HepG2 (cell line): ENCODE measurements around the gene CREBBP. TPM values are rescaled to one million over a fixed set of nuclear protein-coding genes. Genes with fewer than 3 reads are reported as not detected.

Experiments used
- ATAC-seq: fragments of 200-7000 bp; cut with Tn5 transposase; 3 replicates; pipeline ENCODE4 v1.9.1; 2020; ENCODE audit warnings: mild to moderate bottlenecking, moderate library complexity
- BruUV-seq: library from RNA; stranded (reverse); fragments of 400-500 nt; replicated peaks from 2 replicates; lab custom pipeline; 2021; lab: Mats Ljungman, UMichigan
- CTCF ChIA-PET: fragments of 300-600 bp; formaldehyde crosslinking; extraction: SDS; loops from one replicate; lab custom pipeline; 2021; ENCODE audit warnings: low total read pairs, inconsistent platforms, low intra/inter-chr PET ratio; lab: Yijun Ruan, JAX
- POLR2A ChIA-PET: fragments of 350-600 bp; sonication (Branson Sonifier 250); formaldehyde crosslinking; loops from one replicate; lab custom pipeline; 2020; ENCODE audit warnings: antibody characterized with exemption, inconsistent platforms; lab: Yijun Ruan, JAX
- DNase-seq: peaks from one replicate; pipeline ENCODE4 v3.0.0-alpha.2; 2015; ENCODE audit warnings: low spot score
- FAIRE-seq: peaks from 3 replicates; lab custom pipeline; 2011; peaks lifted over from hg19 to GRCh38; lab: Jason Lieb, UNC
- H2AFZ ChIP-seq: one replicate; pipeline ENCODE4 v1.6.1; 2011; ENCODE audit warnings: low read length, inconsistent platforms
- H3K27ac ChIP-seq: fragments of 300-600 bp; 3 replicates; pipeline ENCODE4 v1.8.0; 2011; ENCODE audit warnings: mixed run types, mild to moderate bottlenecking, mixed read lengths, low read length, inconsistent platforms; ENCODE audit not compliant: insufficient read depth; ENCODE audit errors: extremely low read length
- H3K27me3 ChIP-seq, 2 experiments: fragments of 200-600 bp in 1 of 2; 2 replicates in 1 of 2; 3 replicates in 1 of 2; pipeline versions ENCODE4 v1.6.0 to v1.8.0; 2011; ENCODE audit warnings: low read length in 2 of 2, mild to moderate bottlenecking in 2 of 2, moderate library complexity in 2 of 2, inconsistent platforms in 1 of 2; ENCODE audit not compliant: insufficient read depth in 2 of 2, control insufficient read depth in 1 of 2
- H3K36me3 ChIP-seq, 2 experiments: fragments of 200-600 bp in 1 of 2; replicated peaks in 1 of 2; 2 replicates in 1 of 2; 3 replicates in 1 of 2; pipeline versions ENCODE4 v1.5.1 to v1.8.0; 2011; ENCODE audit warnings: low read length in 2 of 2, inconsistent platforms in 1 of 2; ENCODE audit not compliant: insufficient read depth in 2 of 2, control insufficient read depth in 1 of 2
- H3K4me1 ChIP-seq: 2 replicates; pipeline ENCODE4 v1.5.1; 2012; ENCODE audit warnings: low read length, inconsistent platforms; ENCODE audit not compliant: insufficient read depth
- H3K4me2 ChIP-seq: 2 replicates; pipeline ENCODE4 v1.6.0; 2011; ENCODE audit warnings: low read depth, low read length, inconsistent platforms
- H3K4me3 ChIP-seq, 3 experiments: fragments of 200-600 bp in 1 of 3; sonication (generic), shearing (Covaris generic) in 1 of 3; replicated peaks in 1 of 3; 2 replicates each; pipeline ENCODE4 v1.5.1; 2011 to 2016; ENCODE audit warnings: low read length in 3 of 3, inconsistent platforms in 2 of 3, low read depth in 2 of 3, mild to moderate bottlenecking in 2 of 3, control low read depth in 1 of 3, mixed read lengths in 1 of 3; ENCODE audit not compliant: insufficient read depth in 1 of 3
- H3K79me2 ChIP-seq: one replicate; pipeline ENCODE4 v1.6.1; 2011; ENCODE audit warnings: low read length, inconsistent platforms; ENCODE audit not compliant: insufficient read depth
- H3K9ac ChIP-seq: 2 replicates; pipeline ENCODE4 v1.6.0; 2011; ENCODE audit warnings: mild to moderate bottlenecking, low read depth, low read length, inconsistent platforms; ENCODE audit not compliant: insufficient read depth
- H3K9me3 ChIP-seq: 2 replicates; pipeline ENCODE4 v1.5.1; 2012; ENCODE audit warnings: mild to moderate bottlenecking, low read length
- H4K20me1 ChIP-seq: 2 replicates; pipeline ENCODE4 v1.6.0; 2011; ENCODE audit warnings: inconsistent platforms, mild to moderate bottlenecking, low read length, moderate library complexity; ENCODE audit not compliant: insufficient read depth
- AGO2 ChIP-seq: fragments of 200-400 bp; formaldehyde crosslinking; optimal IDR thresholded peaks from 2 replicates; pipeline ENCODE3; 2017; ENCODE audit warnings: mild to moderate bottlenecking, low read depth, low read length, moderate library complexity
- DNMT3B ChIP-seq: conservative IDR thresholded peaks from 2 replicates; pipeline ENCODE4 v1.6.1; 2016; ENCODE audit warnings: missing biosample characterization, control low read depth
- DR1 ChIP-seq: sonication (generic); formaldehyde crosslinking; IDR thresholded peaks from 2 replicates; pipeline ENCODE4 v1.8.0; 2021; ENCODE audit warnings: mild to moderate bottlenecking, missing genetic modification reagents, inconsistent platforms
- ETS1 ChIP-seq: sonication (generic); formaldehyde crosslinking; IDR thresholded peaks from 2 replicates; pipeline ENCODE4 v1.4.0; 2020; ENCODE audit warnings: missing genetic modification reagents
- FOXK1 ChIP-seq: sonication (generic); formaldehyde crosslinking; IDR thresholded peaks from 2 replicates; pipeline ENCODE4 v1.4.0; 2020; ENCODE audit warnings: low read depth, missing genetic modification reagents, borderline replicate concordance
- MAFG ChIP-seq: sonication (generic); formaldehyde crosslinking; IDR thresholded peaks from 2 replicates; pipeline ENCODE4 v1.5.1; 2020; ENCODE audit warnings: mild to moderate bottlenecking, missing genetic modification reagents
- MXI1 ChIP-seq: IDR thresholded peaks from 3 replicates; pipeline ENCODE4 v1.6.1; 2012; ENCODE audit warnings: low read depth, low read length, inconsistent platforms, borderline replicate concordance
- NCOA5 ChIP-seq: sonication (generic); formaldehyde crosslinking; IDR thresholded peaks from 2 replicates; pipeline ENCODE4 v1.4.0; 2020; ENCODE audit warnings: missing genetic modification reagents
- NKX3-1 ChIP-seq: sonication (generic); formaldehyde crosslinking; IDR thresholded peaks from 2 replicates; pipeline ENCODE4 v1.5.0; 2020; ENCODE audit warnings: missing genetic modification reagents
- SNAPC4 ChIP-seq: sonication (generic); formaldehyde crosslinking; IDR thresholded peaks from 2 replicates; pipeline ENCODE4 v1.4.0; 2020; ENCODE audit warnings: mild to moderate bottlenecking, missing genetic modification reagents
- ZBTB33 ChIP-seq: sonication (generic); formaldehyde crosslinking; IDR thresholded peaks from 2 replicates; pipeline ENCODE4 v1.4.0; 2020; ENCODE audit warnings: missing genetic modification reagents
- ZNF33A ChIP-seq: sonication (generic); formaldehyde crosslinking; IDR thresholded peaks from 2 replicates; pipeline ENCODE4 v1.5.1; 2020; ENCODE audit warnings: missing genetic modification reagents, mild to moderate bottlenecking, moderate library complexity, borderline replicate concordance
- ZNF598 ChIP-seq: sonication (generic); formaldehyde crosslinking; IDR thresholded peaks from 2 replicates; pipeline ENCODE4 v1.5.1; 2020; ENCODE audit warnings: mild to moderate bottlenecking, missing genetic modification reagents, borderline replicate concordance
- ZNF615 ChIP-seq: sonication (generic); formaldehyde crosslinking; IDR thresholded peaks from 2 replicates; pipeline ENCODE4 v1.5.0; 2020; ENCODE audit warnings: mild to moderate bottlenecking, missing genetic modification reagents, borderline replicate concordance
- WGBS: methylation state at CpG from one replicate; pipeline ENCODE4 v1.1.6; 2017; ENCODE audit warnings: low lambda C conversion rate; 5-methylcytosine and 5-hydroxymethylcytosine counted together
- in situ Hi-C: cut with HindIII; loops from 2 replicates; pipeline ENCODE4 v1.10.0; 2017; ENCODE audit warnings: low pct_unique_long_range_greater_than_20kb; ENCODE audit not compliant: extremely low pct_ligation_motif_present
- intact Hi-C: fragments of 100-400 bp; cut with micrococcal nuclease; formaldehyde crosslinking; loops from one replicate; pipeline ENCODE4 v1.10.0; 2022; ENCODE audit not compliant: unreplicated experiment
- polyA plus RNA-seq, 8 experiments: library from polyadenylated mRNA; depleted of rRNA in 3 of 8; stranded (reverse) in 7 of 8; unstranded in 1 of 8; fragments of >200 nt; fragmentation: Illumina TruSeq in 4 of 8; extraction: Trizol in 4 of 8; gene quantifications; 2 replicates each; pipeline versions ENCODE4 v1.2.1 to v1.2.3, GENCODE V29; 2011 to 2016; ENCODE audit warnings: low read depth in 4 of 8, missing spikeins in 1 of 8, mixed read lengths in 1 of 8; ENCODE audit not compliant: insufficient read depth in 1 of 8
- total RNA-seq, 5 experiments: library from RNA; depleted of rRNA; stranded (reverse); fragments of >200 nt; fragmentation: Illumina TruSeq; extraction: Trizol; gene quantifications; 2 replicates each; pipeline ENCODE4 v1.2.3, GENCODE V29; 2016; ENCODE audit warnings: low read depth in 1 of 5

The CREBBP gene
- total and polyA plus RNA-seq, 2 of the 13 experiments (the other 11 are each of a cell fraction or from before 2014, with no cell fraction given): 5.3 to 10.4 TPM

- peak; percentile 93 for TF ChIP-seq ZBTB33 (CRISPR knock-in tag)
- TF ChIP-seq ETS1 (CRISPR knock-in tag): no peak
- TF ChIP-seq, all 625 proteins: peak for 7
These were observed 1.0 kb upstream of the CREBBP start (continued) for GRCh38 chr16:3881499-3881990.

GRCh38 chr16:3879887-3880564 lies 487 bp downstream of the CREBBP start:
- H3K27ac ChIP-seq: no peak overlapping the region
- peaks cover 45% of the 10 kb centered on the region for H4K20me1 ChIP-seq
- WGBS: 0% methylated on average over 1 of the region's 117 CpGs
- peaks cover 0 to 1% of the 10 kb centered on the region in 2 experiments; a peak in 1 of 5 replicates for H3K36me3 ChIP-seq
- in situ Hi-C loops: no loop called here
- peaks cover 80% of the 10 kb centered on the region for H3K4me1 ChIP-seq
- H3K4me2 ChIP-seq: peak overlapping the region; percentile 96
- H3K9ac ChIP-seq: peak overlapping the region; percentile 80; the same call in 1 of the 2 replicates
- CTCF ChIA-PET: no interaction called here
- H3K9me3 ChIP-seq: no peaks in the 10 kb centered on the region
- DNase-seq (no peak), FAIRE-seq (no peak), ATAC-seq (peak; percentile 52)
- peak overlapping the region; percentile 67 to 90 (median 88) for H3K4me3 ChIP-seq
- no TSS peak for BruUV-seq
- POLR2A ChIA-PET: interaction anchor here (1.0 to 1.5 kb wide), 3 partner anchors 13 to 493 kb away, joined by 3 to 9 read pairs (median 5); no protein-coding TSS in a partner anchor
- no peaks in the 10 kb centered on the region; a peak in 2 of 5 replicates for H3K27me3 ChIP-seq
- H2AFZ ChIP-seq: no peak overlapping the region
- peaks cover 47% of the 10 kb centered on the region for H3K79me2 ChIP-seq
- intact Hi-C loops: loop anchor here (10.0 kb wide), 1 partner anchor 65 kb away; no protein-coding TSS in a partner anchor
- TF ChIP-seq MXI1 (0 out of 3 replicates have a peak, but pooled peaks have one; percentile 21), NKX3-1 (CRISPR knock-in tag) (no peak), ZNF598 (no peak), ZNF615 (CRISPR knock-in tag) (no peak), FOXK1 (CRISPR knock-in tag) (no peak), DNMT3B (no peak), MAFG (no peak), ZNF33A (CRISPR knock-in tag) (no peak), DR1 (CRISPR knock-in tag) (no peak), SNAPC4 (CRISPR knock-in tag) (no peak), NCOA5 (CRISPR knock-in tag) (no peak), AGO2 (peak; percentile 67)
